WTC11 (cell line): ENCODE measurements around the gene ARHGAP45. TPM values are rescaled to one million over a fixed set of nuclear protein-coding genes. Genes with fewer than 3 reads are reported as not detected.

ENCODE experiments used
- ATAC-seq: fragments of 200-7000 bp; cut with Tn5 transposase; 2 replicates; pipeline ENCODE4 v1.10.0; 2021; ENCODE audit warnings: mild to moderate bottlenecking, moderate library complexity
- CTCF ChIA-PET: fragments of 300-600 bp; sonication (Branson Sonifier 250); formaldehyde crosslinking; loops from one replicate; lab custom pipeline; 2021; ENCODE audit warnings: antibody characterized with exemption; lab: Charles Lee
- POLR2A ChIA-PET: fragments of 350-600 bp; sonication (Branson Sonifier 250); formaldehyde crosslinking; loops from one replicate; lab custom pipeline; 2021; ENCODE audit warnings: antibody characterized with exemption; lab: Charles Lee
- DNase-seq: peaks from one replicate; pipeline ENCODE4 v3.0.0; 2021; ENCODE audit warnings: low spot score
- H3K27ac Mint-ChIP-seq: 2 replicates; pipeline ENCODE4 v1.8.0; 2021; ENCODE audit warnings: mixed read lengths
- H3K27me3 Mint-ChIP-seq: 2 replicates; pipeline ENCODE4 v1.8.0; 2021; ENCODE audit warnings: low read depth, mild to moderate bottlenecking, moderate library complexity, mixed read lengths
- H3K36me3 Mint-ChIP-seq: 2 replicates; pipeline ENCODE4 v1.8.0; 2021; ENCODE audit warnings: mixed read lengths
- H3K4me1 Mint-ChIP-seq: 2 replicates; pipeline ENCODE4 v1.8.0; 2022; ENCODE audit warnings: mixed read lengths
- H3K4me3 Mint-ChIP-seq: 2 replicates; pipeline ENCODE4 v1.8.0; 2021; ENCODE audit warnings: mild to moderate bottlenecking, moderate library complexity, mixed read lengths
- H3K9me3 Mint-ChIP-seq: 2 replicates; pipeline ENCODE4 v1.8.0; 2021; ENCODE audit warnings: mixed read lengths
- ATF3 ChIP-seq: sonication (generic); formaldehyde crosslinking; conservative IDR thresholded peaks from 2 replicates; pipeline ENCODE4 v1.8.1; 2022; ENCODE audit warnings: mild to moderate bottlenecking, missing genetic modification reagents
- GABPB1 ChIP-seq: sonication (generic); formaldehyde crosslinking; IDR thresholded peaks from 2 replicates; pipeline ENCODE4 v1.8.1; 2023; ENCODE audit warnings: mild to moderate bottlenecking, missing genetic modification reagents
- JAZF1 ChIP-seq: fragments of 250-450 bp; sonication (Bioruptor Pico); IDR thresholded peaks from 2 replicates; pipeline ENCODE4 v1.9.0; 2021; ENCODE audit warnings: moderate library complexity, mild to moderate bottlenecking, inconsistent platforms
- KAT7 ChIP-seq: sonication (generic); formaldehyde crosslinking; IDR thresholded peaks from 2 replicates; pipeline ENCODE4 v1.8.1; 2023; ENCODE audit warnings: missing genetic modification reagents, mild to moderate bottlenecking, borderline replicate concordance
- MXD4 ChIP-seq: fragments of 250-450 bp; sonication (Bioruptor Pico); IDR thresholded peaks from 2 replicates; pipeline ENCODE4 v1.8.0; 2021; ENCODE audit warnings: mild to moderate bottlenecking, moderate library complexity, borderline replicate concordance
- MYBL2 ChIP-seq: sonication (generic); formaldehyde crosslinking; IDR thresholded peaks from 2 replicates; pipeline ENCODE4 v1.8.1; 2023; ENCODE audit warnings: mild to moderate bottlenecking, moderate library complexity, missing genetic modification reagents
- SP1 ChIP-seq: sonication (generic); formaldehyde crosslinking; conservative IDR thresholded peaks from 2 replicates; pipeline ENCODE4 v1.8.1; 2022; ENCODE audit warnings: missing genetic modification reagents
- TCF7 ChIP-seq: sonication (generic); formaldehyde crosslinking; IDR thresholded peaks from 2 replicates; pipeline ENCODE4 v1.8.0; 2022; ENCODE audit warnings: mild to moderate bottlenecking, low read depth, missing genetic modification reagents, moderate library complexity
- ZMAT4 ChIP-seq: fragments of 250-450 bp; sonication (Bioruptor Pico); IDR thresholded peaks from 2 replicates; pipeline ENCODE4 v1.9.0; 2021; ENCODE audit warnings: mild to moderate bottlenecking
- ZNF671 ChIP-seq: fragments of 250-450 bp; sonication (Bioruptor Pico); IDR thresholded peaks from 2 replicates; pipeline ENCODE4 v1.8.0; 2021; ENCODE audit warnings: mild to moderate bottlenecking
- total RNA-seq: library from RNA; stranded (reverse); gene quantifications from 3 replicates; pipeline ENCODE4 v1.2.3, GENCODE V29; 2021
- TF ChIP-seq, protein P1 (sequence below): sonication (generic); formaldehyde crosslinking; IDR thresholded peaks from 2 replicates; pipeline ENCODE4 v1.8.1; 2022; ENCODE audit warnings: low read depth, mild to moderate bottlenecking, moderate library complexity, missing genetic modification reagents, borderline replicate concordance
- TF ChIP-seq, protein P2 (sequence below): fragments of 250-450 bp; sonication (Bioruptor Pico); IDR thresholded peaks from 2 replicates; pipeline ENCODE4 v1.9.0; 2021; ENCODE audit warnings: mild to moderate bottlenecking, borderline replicate concordance

The ARHGAP45 gene
- total RNA-seq, 1 experiment from 2014 or later = 40.9 TPM

- no peak for TF ChIP-seq ZMAT4
- no peak for TF ChIP-seq TCF7 (CRISPR knock-in tag)
- TF ChIP-seq, protein P1, sequence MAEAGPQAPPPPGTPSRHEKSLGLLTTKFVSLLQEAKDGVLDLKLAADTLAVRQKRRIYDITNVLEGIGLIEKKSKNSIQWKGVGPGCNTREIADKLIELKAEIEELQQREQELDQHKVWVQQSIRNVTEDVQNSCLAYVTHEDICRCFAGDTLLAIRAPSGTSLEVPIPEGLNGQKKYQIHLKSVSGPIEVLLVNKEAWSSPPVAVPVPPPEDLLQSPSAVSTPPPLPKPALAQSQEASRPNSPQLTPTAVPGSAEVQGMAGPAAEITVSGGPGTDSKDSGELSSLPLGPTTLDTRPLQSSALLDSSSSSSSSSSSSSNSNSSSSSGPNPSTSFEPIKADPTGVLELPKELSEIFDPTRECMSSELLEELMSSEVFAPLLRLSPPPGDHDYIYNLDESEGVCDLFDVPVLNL = no peak
- TF ChIP-seq KAT7 (CRISPR knock-in tag) = no peak
- TF ChIP-seq, protein P2, sequence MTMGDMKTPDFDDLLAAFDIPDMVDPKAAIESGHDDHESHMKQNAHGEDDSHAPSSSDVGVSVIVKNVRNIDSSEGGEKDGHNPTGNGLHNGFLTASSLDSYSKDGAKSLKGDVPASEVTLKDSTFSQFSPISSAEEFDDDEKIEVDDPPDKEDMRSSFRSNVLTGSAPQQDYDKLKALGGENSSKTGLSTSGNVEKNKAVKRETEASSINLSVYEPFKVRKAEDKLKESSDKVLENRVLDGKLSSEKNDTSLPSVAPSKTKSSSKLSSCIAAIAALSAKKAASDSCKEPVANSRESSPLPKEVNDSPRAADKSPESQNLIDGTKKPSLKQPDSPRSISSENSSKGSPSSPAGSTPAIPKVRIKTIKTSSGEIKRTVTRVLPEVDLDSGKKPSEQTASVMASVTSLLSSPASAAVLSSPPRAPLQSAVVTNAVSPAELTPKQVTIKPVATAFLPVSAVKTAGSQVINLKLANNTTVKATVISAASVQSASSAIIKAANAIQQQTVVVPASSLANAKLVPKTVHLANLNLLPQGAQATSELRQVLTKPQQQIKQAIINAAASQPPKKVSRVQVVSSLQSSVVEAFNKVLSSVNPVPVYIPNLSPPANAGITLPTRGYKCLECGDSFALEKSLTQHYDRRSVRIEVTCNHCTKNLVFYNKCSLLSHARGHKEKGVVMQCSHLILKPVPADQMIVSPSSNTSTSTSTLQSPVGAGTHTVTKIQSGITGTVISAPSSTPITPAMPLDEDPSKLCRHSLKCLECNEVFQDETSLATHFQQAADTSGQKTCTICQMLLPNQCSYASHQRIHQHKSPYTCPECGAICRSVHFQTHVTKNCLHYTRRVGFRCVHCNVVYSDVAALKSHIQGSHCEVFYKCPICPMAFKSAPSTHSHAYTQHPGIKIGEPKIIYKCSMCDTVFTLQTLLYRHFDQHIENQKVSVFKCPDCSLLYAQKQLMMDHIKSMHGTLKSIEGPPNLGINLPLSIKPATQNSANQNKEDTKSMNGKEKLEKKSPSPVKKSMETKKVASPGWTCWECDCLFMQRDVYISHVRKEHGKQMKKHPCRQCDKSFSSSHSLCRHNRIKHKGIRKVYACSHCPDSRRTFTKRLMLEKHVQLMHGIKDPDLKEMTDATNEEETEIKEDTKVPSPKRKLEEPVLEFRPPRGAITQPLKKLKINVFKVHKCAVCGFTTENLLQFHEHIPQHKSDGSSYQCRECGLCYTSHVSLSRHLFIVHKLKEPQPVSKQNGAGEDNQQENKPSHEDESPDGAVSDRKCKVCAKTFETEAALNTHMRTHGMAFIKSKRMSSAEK (CRISPR knock-in tag) = no peak
- no peak for TF ChIP-seq MYBL2
- no peak for TF ChIP-seq MXD4 (CRISPR knock-in tag)
- TF ChIP-seq, all 79 proteins: peak for 0
Measured at GRCh38 chr19:1122021-1122971, 55.3 kb downstream of the ARHGAP45 start (continued).

DNA sequence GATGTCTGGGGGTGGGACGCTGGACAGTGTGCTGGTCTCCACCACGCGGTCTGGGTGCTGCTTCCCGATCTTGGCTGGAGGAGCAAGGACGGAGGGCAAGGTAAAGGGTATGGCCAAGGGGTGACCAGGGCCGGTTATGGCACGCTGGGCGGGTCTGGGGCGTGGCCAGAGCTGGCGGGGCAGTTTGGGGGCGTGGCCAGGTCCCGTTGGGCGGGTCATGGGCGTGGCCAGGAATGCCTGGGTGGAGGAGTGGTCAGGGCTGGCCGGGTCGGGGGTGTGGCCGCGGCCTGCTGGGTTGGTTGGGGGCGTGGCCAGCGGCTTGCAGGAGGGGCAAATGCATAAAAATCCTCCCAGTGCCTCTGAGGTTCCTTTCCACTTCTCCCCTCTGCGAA lies 56.0 kb downstream of the ARHGAP45 start:
- Mint-ChIP-seq H3K9me3 (no peaks in the 10 kb centered on the region), H3K4me3 (no peak overlapping the region), H3K4me1 (no peaks in the 10 kb centered on the region), H3K36me3 (peaks cover 11% of the 10 kb centered on the region), H3K27ac (peak overlapping the region; percentile 32; the same call in 1 of the 2 replicates), H3K27me3 (no peaks in the 10 kb centered on the region)
- ChIA-PET POLR2A (no interaction called here), CTCF (interaction anchor here (0.8 to 2.9 kb wide), 9 partner anchors 10 to 143 kb away, joined by 3 to 46 read pairs (median 5); partner anchors contain the start of gene ARHGAP45)
- TF ChIP-seq SP1 (CRISPR knock-in tag) (peak; percentile 100), ATF3 (CRISPR knock-in tag) (no peak)
- ATAC-seq = peak; percentile 93
- peak; percentile 97 for DNase-seq

GRCh38 chr19:1123381-1123780 lies 56.4 kb downstream of the ARHGAP45 start:
- Mint-ChIP-seq H3K9me3 (no peaks in the 10 kb centered on the region), H3K27me3 (no peaks in the 10 kb centered on the region), H3K27ac (no peak overlapping the region), H3K4me1 (no peaks in the 10 kb centered on the region), H3K36me3 (peaks cover 11% of the 10 kb centered on the region), H3K4me3 (no peak overlapping the region)
- ATAC-seq (peak; percentile 22), DNase-seq (no peak)
- CTCF ChIA-PET = interaction anchor here (0.8 to 2.9 kb wide), 11 partner anchors 10 to 143 kb away, joined by 3 to 46 read pairs (median 4); partner anchors contain the start of genes ARHGAP45 and SBNO2
- POLR2A ChIA-PET = interaction anchor here (0.6 kb wide), 1 partner anchor 191 kb away, joined by 3 read pairs; no protein-coding TSS in a partner anchor
- no peak for TF ChIP-seq ZNF671
- no peak for TF ChIP-seq GABPB1 (CRISPR knock-in tag)
- TF ChIP-seq JAZF1 (CRISPR knock-in tag) = no peak
